ENCODE data around the gene TEKT3.

TEKT3 gene

DNA sequence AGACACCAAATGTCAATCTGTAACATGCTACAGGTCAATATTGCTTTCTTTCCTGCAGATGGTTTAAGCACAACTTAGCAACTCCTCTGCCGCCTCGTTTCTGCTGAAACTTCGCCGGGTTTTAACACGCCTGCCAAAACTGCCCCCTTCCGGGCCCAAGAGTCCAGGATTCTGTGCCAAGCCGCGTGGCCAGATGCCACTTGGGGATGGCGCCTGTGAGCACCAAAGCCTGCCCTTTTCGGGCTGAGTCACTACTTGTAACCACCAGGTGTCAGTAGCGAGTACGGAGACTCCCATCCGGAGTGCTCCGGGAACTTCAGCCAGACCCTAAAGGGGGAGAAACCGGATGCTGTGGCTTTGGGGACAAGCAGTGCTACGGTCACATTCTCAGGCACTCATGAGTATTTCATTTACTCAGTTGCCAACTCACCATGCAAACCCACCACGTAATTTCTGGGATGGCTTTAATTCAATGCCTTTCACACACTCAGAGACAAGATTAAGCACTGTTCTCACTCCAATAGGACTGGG is 84.1 kb downstream of the TEKT3 start:
- TF ChIP-seq POLR2A (IDR thresholded peaks at IDR 0.05; ENCODE audit: extremely low read depth, insufficient read length) (no peak), MYC (IDR thresholded peaks at IDR 0.05; ENCODE audit: low read depth, low read length) (peak; percentile 42)
- TF ChIP-seq, protein P1, sequence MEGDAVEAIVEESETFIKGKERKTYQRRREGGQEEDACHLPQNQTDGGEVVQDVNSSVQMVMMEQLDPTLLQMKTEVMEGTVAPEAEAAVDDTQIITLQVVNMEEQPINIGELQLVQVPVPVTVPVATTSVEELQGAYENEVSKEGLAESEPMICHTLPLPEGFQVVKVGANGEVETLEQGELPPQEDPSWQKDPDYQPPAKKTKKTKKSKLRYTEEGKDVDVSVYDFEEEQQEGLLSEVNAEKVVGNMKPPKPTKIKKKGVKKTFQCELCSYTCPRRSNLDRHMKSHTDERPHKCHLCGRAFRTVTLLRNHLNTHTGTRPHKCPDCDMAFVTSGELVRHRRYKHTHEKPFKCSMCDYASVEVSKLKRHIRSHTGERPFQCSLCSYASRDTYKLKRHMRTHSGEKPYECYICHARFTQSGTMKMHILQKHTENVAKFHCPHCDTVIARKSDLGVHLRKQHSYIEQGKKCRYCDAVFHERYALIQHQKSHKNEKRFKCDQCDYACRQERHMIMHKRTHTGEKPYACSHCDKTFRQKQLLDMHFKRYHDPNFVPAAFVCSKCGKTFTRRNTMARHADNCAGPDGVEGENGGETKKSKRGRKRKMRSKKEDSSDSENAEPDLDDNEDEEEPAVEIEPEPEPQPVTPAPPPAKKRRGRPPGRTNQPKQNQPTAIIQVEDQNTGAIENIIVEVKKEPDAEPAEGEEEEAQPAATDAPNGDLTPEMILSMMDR (IDR thresholded peaks at IDR 0.05; ENCODE audit: low read depth, low read length): peak; percentile 96
- TF ChIP-seq, protein P2, sequence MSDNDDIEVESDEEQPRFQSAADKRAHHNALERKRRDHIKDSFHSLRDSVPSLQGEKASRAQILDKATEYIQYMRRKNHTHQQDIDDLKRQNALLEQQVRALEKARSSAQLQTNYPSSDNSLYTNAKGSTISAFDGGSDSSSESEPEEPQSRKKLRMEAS (IDR thresholded peaks at IDR 0.05; ENCODE audit: low read depth, low read length): peak; percentile 83
- peak; percentile 93 for DNase-seq (ENCODE audit: low read depth)
- H3K4me3 ChIP-seq (ENCODE audit: low read depth, low read length): no peak overlapping the region

DNA sequence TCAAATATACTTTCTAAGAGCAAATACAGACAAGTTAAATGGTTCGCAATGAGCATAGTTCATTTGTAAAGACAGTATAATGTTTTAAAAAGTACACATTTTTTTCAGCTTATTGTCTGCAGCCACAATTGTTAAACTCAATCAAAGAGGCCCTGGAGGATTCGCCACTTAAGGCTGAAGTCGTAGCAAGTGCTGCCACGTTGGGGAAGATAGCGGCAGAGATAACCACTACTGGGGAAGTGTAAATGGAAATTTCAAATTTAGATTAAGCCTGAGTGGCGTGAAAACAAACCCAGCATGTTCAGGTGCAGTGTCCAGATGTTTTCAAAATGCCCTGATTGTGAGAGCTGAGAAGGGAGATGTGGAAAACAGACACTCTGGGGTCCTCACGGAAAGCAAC is 84.7 kb downstream of the TEKT3 start:
- H3K4me3 ChIP-seq (ENCODE audit: low read depth, low read length): no peak overlapping the region
- TF ChIP-seq MYC (IDR thresholded peaks at IDR 0.05; ENCODE audit: low read depth, low read length) (no peak), POLR2A (IDR thresholded peaks at IDR 0.05; ENCODE audit: extremely low read depth, insufficient read length) (no peak)
- TF ChIP-seq, protein P1 (IDR thresholded peaks at IDR 0.05; ENCODE audit: low read depth, low read length): no peak
- TF ChIP-seq, protein P2 (IDR thresholded peaks at IDR 0.05; ENCODE audit: low read depth, low read length): no peak
- no peak for DNase-seq (ENCODE audit: low read depth)

DNA sequence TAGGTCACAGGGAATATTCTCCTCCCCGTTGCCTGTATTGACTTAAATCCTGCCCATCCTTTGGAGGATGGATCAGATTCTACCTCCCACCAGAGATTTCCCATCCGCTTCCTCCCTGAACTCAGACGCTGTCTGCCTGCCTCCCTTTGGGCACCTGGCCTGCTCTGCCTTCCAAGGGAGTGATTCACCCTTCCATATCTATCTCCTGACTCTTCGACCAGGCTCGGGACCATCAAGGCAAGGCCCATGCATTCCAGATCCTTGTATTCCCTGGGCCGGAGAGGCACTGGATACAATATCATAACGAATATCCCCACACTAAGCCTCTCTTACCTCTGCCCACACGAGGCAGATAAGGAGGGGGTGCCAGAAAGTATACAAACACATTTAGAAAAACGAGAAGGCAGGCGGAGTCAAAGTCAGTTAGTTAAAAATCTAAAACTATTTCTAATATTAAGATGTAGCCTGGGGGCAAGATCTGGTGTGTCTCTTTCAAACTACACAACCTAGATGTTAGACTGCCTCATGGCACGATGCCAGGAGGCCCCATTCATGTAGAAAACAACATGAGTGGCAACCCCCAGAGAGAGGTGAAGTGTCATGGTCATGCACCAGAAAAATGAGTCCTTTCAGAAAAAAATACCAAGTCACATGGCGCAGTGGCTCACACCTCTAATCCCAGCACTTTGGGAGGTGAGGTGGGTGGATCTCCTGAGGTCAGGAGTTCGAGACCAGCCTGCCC is 85.5 kb downstream of the TEKT3 start:
- DNase-seq (ENCODE audit: low read depth): no peak
- no peak overlapping the region for H3K4me3 ChIP-seq (ENCODE audit: low read depth, low read length)

More for the DNA sequence above, 85.5 kb downstream of the TEKT3 start:
- TF ChIP-seq, protein P2 (IDR thresholded peaks at IDR 0.05; ENCODE audit: low read depth, low read length): no peak
- TF ChIP-seq POLR2A (IDR thresholded peaks at IDR 0.05; ENCODE audit: extremely low read depth, insufficient read length): no peak
- no peak for TF ChIP-seq MYC (IDR thresholded peaks at IDR 0.05; ENCODE audit: low read depth, low read length)
- TF ChIP-seq, protein P1 (IDR thresholded peaks at IDR 0.05; ENCODE audit: low read depth, low read length): no peak

Measured in NB4 (cell line).